Stimulated activated CD8-positive, alpha-beta memory T cell treated with anti-CD3 and anti-CD28 coated beads, Interleukin-4, amount 100 ng/mL, for 1 hour (primary cell): ENCODE measurements around the gene ERV3-1.
"Not testable (repeated sequence)": the region's sequence is repeated elsewhere in the genome, so short reads cannot be mapped to it uniquely, and the experiment has no call there.

Experiments used
- DNase-seq, 2 donors: peaks; one replicate each; pipeline ENCODE4 v3.0.0-alpha.2; 2020; ENCODE audit warnings: low read depth in 2 of 2, low spot score in 1 of 2

Gene ERV3-1

DNA sequence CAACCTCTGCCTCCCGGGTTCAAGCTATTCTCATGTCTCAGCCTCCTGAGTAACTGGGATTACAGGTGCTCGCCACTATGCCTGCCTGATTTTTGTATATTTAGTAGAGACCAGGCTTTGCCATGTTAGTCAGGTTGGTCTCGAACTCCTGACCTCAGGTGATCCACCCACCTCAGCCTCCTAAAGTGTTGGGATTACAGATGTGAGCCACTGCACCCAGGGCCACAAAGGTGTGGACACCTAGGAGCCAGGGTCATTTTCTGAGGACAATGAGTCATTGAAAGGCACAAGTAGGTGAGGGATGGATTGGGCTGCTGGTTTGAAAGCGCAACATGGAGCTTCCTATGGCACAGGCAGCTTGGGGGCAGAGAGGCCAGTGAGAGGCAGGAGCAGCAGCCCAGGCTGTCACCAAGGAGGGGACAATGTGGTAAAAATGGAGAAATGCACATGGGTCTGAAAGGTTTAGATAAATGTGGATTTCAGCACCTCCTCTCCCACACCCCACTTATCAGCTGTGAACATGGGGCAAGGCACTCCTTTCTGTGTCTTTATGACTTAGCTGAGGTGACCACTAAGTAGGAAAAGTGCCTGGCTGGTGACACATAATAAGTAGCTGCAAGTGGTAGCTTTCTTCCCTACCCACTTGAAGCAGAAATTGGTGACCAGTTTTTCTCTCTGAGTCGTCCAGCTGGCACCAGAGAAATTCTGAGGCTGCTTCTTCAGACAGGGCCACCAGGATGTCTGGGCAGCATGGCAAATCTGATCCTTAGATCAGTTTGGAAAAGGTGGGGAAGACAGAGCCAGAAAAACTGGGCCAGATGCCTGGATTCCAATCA is 61.6 kb downstream of the ERV3-1 start:
- DNase-seq: not testable (repeated sequence)
